Choroid plexus epithelial cell (primary cell): ENCODE measurements around the gene AGO3.

Source experiments
- DNase-seq: peaks from one replicate; pipeline ENCODE4 v3.0.0-alpha.2; 2010; ENCODE audit warnings: low read depth
- H3K4me3 ChIP-seq: 2 replicates; pipeline ENCODE4 v1.5.1; 2011; ENCODE audit warnings: low read depth, mild to moderate bottlenecking, control low read depth, low read length, moderate library complexity
- TF ChIP-seq, protein P1 (sequence below): conservative IDR thresholded peaks from 2 replicates; pipeline ENCODE4 v1.5.1; 2011; ENCODE audit warnings: low read depth, mild to moderate bottlenecking, control low read depth, inconsistent platforms, low read length, moderate library complexity

Gene AGO3

DNA sequence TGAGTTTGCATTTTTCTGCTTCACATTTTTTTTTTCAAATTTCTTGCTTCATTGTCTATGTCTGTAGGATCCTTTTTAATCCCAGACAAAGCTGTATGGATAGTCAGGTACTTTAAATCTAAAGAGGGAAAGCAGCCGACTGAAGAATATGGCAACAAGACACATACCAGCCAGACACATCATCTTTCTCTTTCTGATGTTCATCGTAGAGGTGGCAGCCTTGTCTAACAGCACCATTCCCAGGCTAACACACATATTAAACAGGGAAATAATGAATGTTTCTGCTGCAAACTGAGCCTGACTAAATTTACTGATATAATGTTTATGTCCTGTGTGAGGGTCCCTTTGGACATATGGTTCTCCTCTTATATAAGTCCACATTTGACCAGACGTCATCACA, 149.3 kb downstream of the AGO3 start:
- DNase-seq: no peak
- H3K4me3 ChIP-seq: no peak overlapping the region
- TF ChIP-seq, protein P1, sequence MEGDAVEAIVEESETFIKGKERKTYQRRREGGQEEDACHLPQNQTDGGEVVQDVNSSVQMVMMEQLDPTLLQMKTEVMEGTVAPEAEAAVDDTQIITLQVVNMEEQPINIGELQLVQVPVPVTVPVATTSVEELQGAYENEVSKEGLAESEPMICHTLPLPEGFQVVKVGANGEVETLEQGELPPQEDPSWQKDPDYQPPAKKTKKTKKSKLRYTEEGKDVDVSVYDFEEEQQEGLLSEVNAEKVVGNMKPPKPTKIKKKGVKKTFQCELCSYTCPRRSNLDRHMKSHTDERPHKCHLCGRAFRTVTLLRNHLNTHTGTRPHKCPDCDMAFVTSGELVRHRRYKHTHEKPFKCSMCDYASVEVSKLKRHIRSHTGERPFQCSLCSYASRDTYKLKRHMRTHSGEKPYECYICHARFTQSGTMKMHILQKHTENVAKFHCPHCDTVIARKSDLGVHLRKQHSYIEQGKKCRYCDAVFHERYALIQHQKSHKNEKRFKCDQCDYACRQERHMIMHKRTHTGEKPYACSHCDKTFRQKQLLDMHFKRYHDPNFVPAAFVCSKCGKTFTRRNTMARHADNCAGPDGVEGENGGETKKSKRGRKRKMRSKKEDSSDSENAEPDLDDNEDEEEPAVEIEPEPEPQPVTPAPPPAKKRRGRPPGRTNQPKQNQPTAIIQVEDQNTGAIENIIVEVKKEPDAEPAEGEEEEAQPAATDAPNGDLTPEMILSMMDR: no peak

DNA sequence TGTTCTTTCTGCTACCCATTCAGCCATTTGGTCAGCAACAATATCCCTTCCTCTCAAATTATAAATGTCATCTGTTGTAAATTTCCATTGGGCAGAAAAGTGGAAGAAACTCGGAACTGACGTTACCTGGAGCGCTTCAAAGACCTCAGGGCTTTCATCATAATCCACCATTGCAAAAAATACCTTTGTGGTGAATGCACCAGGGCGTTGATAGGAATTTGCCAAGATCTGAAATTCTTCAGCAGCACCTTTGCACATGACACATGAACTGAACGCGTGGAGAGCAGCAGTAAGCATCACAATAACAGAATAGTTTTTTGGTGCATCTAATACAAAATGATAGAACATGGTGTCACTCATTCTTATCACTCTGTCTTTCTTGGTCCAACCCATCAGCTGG, 149.9 kb downstream of the AGO3 start:
- TF ChIP-seq, protein P1: no peak
- H3K4me3 ChIP-seq: no peak overlapping the region
- DNase-seq: no peak

DNA sequence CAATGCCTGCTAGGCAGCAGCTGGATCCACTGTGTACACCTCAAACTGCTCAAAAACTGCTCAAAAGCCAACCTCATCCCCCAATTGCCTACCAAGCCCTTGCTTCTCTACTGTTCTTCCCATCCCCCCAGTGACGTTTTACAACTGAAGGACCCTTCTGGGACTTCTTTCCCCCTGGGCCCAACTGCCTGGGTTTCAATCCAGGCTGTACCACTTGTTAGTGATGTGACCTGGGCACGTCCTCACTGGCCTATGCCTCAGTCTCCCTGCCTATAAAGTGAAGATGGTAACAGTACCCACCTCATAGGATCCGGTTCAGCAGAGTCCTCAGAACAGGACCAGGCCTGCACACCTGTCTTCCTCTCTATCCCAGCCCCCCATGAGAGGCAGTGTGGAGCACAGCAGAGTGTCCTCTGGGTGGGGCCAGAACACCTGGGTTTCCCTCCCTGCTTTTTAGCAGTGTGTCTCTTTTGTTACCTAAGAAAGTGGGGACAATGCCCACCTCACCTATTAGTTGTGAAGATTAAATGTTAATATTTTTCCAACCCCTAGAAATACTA, 151.1 kb downstream of the AGO3 start:
- TF ChIP-seq, protein P1: no peak
- DNase-seq: no peak
- no peak overlapping the region for H3K4me3 ChIP-seq

DNA sequence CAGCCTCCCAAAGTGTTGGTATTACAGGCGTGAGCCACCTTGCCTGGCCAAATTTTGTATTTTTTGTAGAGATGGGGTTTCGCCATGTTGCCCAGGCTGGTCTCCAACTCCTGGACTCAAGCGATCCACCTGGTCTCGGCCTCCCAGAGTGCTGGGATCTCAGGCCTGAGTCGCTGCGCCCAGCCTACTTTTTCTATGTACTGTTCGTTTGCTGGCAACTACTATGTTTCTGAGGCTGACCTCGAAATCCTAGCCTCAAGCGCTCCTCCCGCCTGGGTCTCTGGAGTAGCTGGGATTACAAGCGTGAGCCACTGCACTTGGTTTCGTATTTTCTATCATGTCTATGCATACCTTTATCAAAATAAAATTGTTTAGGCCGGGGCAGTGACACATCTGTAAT, 152.3 kb downstream of the AGO3 start:
- no peak overlapping the region for H3K4me3 ChIP-seq
- TF ChIP-seq, protein P1: no peak
- no peak for DNase-seq

DNA sequence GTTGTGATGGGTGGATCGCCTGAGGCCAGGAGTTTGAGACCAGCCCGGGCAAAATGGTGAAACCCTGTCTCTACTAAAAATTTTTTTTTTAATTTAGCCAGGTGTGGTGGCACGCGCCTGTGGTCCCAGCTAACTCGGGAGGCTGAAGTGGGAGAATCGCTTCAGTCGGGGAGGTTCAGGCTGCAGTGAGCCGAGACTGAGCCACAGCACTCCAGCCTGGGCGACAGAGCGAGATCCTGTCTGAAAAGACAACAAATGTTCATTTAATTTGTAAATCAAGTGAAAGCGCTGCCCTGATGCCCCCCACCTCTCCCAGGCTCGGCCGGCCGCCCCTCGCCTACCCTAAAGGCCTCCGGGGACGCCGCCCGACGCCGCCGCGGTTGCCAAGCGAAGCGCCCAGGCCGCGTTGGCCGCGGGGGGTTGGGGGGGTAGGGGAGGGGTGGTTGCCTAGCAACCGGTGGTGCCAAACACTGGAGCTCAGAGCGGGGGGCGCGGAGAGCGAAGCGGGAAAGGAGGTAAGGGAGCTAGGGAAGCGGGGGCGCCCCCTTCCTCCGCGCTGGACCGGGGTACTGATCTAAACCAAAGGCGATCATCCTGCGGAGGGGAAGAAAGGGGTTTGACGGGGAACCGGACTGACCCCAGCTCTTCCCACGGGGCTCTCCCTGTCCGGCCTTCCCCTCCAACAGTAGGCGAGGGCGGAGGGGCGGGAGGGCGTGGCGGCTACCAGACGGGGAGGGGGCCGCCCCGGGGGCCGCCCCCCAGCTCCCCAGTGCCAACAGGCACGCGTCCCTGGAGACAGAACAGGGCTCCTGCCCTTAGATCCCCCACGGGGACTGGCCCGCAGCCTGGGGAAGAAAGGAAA, 153.0 kb downstream of the AGO3 start, which contains the start of gene TEKT2:
TEKT2 (plus strand) TSS at position 460 of the 862 bp plus-strand sequence. CDS start 828 bp downstream, outside the sequence.
- peak; percentile 29 for DNase-seq
- TF ChIP-seq, protein P1: no peak
- peak within 1 kb of the TSS; percentile 59 for H3K4me3 ChIP-seq

DNA sequence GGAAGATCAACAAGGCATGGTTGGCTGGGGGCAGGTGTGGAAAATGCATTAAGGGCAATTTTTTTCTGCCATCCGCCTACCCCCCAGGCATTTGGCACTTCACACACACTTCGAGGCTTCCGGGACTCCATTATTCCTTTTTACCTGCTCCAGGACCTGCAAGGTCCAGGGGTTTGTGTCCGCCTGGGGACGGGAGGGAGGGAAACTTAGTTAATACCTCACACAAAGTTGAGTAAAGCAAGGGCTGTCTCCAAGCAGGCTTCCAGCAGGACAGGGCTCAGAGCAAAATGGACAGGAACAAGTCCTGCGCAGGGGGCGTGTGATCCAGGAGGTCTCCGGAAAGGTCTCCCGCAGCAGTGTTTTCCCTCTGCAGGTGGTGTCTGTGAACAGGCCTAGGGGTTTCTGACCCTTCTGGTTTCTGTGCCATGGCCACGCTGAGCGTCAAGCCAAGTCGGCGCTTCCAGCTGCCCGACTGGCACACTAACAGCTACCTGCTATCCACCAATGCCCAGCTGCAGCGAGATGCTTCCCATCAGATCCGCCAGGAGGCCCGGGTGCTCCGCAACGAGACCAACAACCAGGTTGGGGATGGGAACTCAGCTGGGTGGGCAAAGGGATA, 153.7 kb downstream of the AGO3 start:
- H3K4me3 ChIP-seq: peak overlapping the region; percentile 59
- TF ChIP-seq, protein P1: no peak

More for the DNA sequence above, 153.7 kb downstream of the AGO3 start:
- DNase-seq: peak; percentile 20
